Sigmoid colon (tissue), 7 donors: ENCODE results near the gene AZIN2. TPM values are rescaled to one million over a fixed set of nuclear protein-coding genes. Genes with fewer than 3 reads are reported as not detected.
A peak's percentile ranks its signal among the peaks of the same experiment; 100 is the strongest.

Source experiments
- DNase-seq: peaks from one replicate; pipeline ENCODE4 v3.0.0-alpha.2; 2019
- H3K27ac ChIP-seq, 4 donors: fragments of 200-600 bp; sonication (generic); one replicate each; pipeline ENCODE4 v1.5.1; 2016 to 2019; ENCODE audit warnings: mild to moderate bottlenecking in 1 of 4
- H3K27me3 ChIP-seq, 3 donors: fragments of 200-600 bp; sonication (generic); one replicate each; pipeline ENCODE4 v1.5.1; 2019; ENCODE audit warnings: mild to moderate bottlenecking in 1 of 3
- H3K36me3 ChIP-seq, 4 donors: fragments of 200-600 bp; sonication (generic); one replicate each; pipeline ENCODE4 v1.5.1; 2016 to 2019
- H3K4me1 ChIP-seq, 4 donors: fragments of 200-600 bp; sonication (generic); one replicate each; pipeline ENCODE4 v1.5.1; 2017 to 2019
- H3K4me3 ChIP-seq, 4 donors: fragments of 200-600 bp; sonication (generic); one replicate each; pipeline ENCODE4 v1.5.1; 2017 to 2019; ENCODE audit warnings: mild to moderate bottlenecking in 2 of 4, moderate library complexity in 1 of 4
- H3K9me3 ChIP-seq, 4 donors: fragments of 200-600 bp in 3 of 4; sonication (generic) in 3 of 4; one replicate each; pipeline versions ENCODE4 v1.5.1 to v1.6.1; 2013 to 2019
- CTCF ChIP-seq, 4 experiments: fragments of 450-650 bp in 3 of 4; fragments of 200-600 bp in 1 of 4; IDR thresholded peaks; one replicate each; pipeline ENCODE4 v1.5.1; 2016 to 2019; ENCODE audit warnings: antibody characterized with exemption in 4 of 4, mild to moderate bottlenecking in 3 of 4, moderate library complexity in 2 of 4
- EP300 ChIP-seq, 4 donors: sonication (generic); formaldehyde crosslinking; IDR thresholded peaks; one replicate each; pipeline ENCODE4 v1.6.1; 2017; ENCODE audit warnings: antibody characterized with exemption in 4 of 4
- POLR2A ChIP-seq, 2 donors: fragments of 450-650 bp; IDR thresholded peaks; one replicate each; pipeline ENCODE4 v1.6.1; 2016; ENCODE audit warnings: antibody characterized with exemption in 2 of 2, mild to moderate bottlenecking in 2 of 2, moderate library complexity in 2 of 2
- POLR2AphosphoS5 ChIP-seq, 4 donors: sonication (generic); formaldehyde crosslinking; IDR thresholded peaks; one replicate each; pipeline ENCODE4 v1.6.1; 2017; ENCODE audit warnings: antibody characterized with exemption in 4 of 4
- WGBS, 2 donors: extraction: QIAGEN DNeasy Blood & Tissue Kit; methylation state at CpG; one replicate each; pipeline ENCODE4 v1.1.7; 2013; 5-methylcytosine and 5-hydroxymethylcytosine counted together
- intact Hi-C: fragments of 100-400 bp; cut with DNase I; formaldehyde crosslinking; loops from one replicate; pipeline ENCODE4 v1.15.1; 2023
- polyA plus RNA-seq, 3 donors: library from polyadenylated mRNA; stranded (reverse); fragments of 200-250 nt; gene quantifications; one replicate each; pipeline ENCODE4 v1.2.3, GENCODE V29; 2013
- total RNA-seq, 4 donors: library from RNA; depleted of rRNA; stranded (reverse); fragments of >200 nt; gene quantifications; one replicate each; pipeline ENCODE4 v1.1.0, GENCODE V29; 2016
- donor health status: healthy with polysubstance abuse.
- donor health status: Bipolar disorder and iron deficiency.
- donor health status: healthy.

The AZIN2 gene
- total and polyA plus RNA-seq, 7 donors: 1.1 to 30.9 (median 2.5) TPM

- Histone ChIP-seq H3K4me3 (no peak overlapping the region), H3K36me3 (no peaks in the 10 kb centered on the region), H3K9me3 (no peaks in the 10 kb centered on the region), H3K27ac (no peak overlapping the region), H3K27me3 (no peaks in the 10 kb centered on the region), H3K4me1 (peaks cover 0 to 35% (median 27%) of the 10 kb centered on the region in 4 donors)
- 70 to 75% methylated on average over 9 of the region's 9 CpGs for WGBS, 2 donors
- TF ChIP-seq POLR2AphosphoS5 (IDR thresholded peaks at IDR 0.05) (no peak), EP300 (IDR thresholded peaks at IDR 0.05) (no peak), CTCF (IDR thresholded peaks at IDR 0.05) (no peak), POLR2A (IDR thresholded peaks at IDR 0.05) (no peak)
- DNase-seq: no peak
- intact Hi-C loops: no loop called here
Observed at GRCh38 chr1:33140153-33141149, 59.5 kb downstream of the AZIN2 start.

- 72 to 91% methylated on average over 2 of the region's 2 CpGs for WGBS, 2 donors
- H3K27ac ChIP-seq: no peak overlapping the region
- intact Hi-C loops: no loop called here
- no peak overlapping the region for H3K4me3 ChIP-seq
- peaks cover 0 to 43% (median 30%) of the 10 kb centered on the region in 4 donors for H3K4me1 ChIP-seq
- no peaks in the 10 kb centered on the region for H3K27me3 ChIP-seq
- no peaks in the 10 kb centered on the region for H3K9me3 ChIP-seq
- TF ChIP-seq CTCF (IDR thresholded peaks at IDR 0.05) (no peak), POLR2AphosphoS5 (IDR thresholded peaks at IDR 0.05) (no peak), EP300 (IDR thresholded peaks at IDR 0.05) (no peak), POLR2A (IDR thresholded peaks at IDR 0.05) (no peak)
- peaks cover 0 to under 1% (median 0%) of the 10 kb centered on the region in 4 donors for H3K36me3 ChIP-seq
- DNase-seq: no peak
Observed at GRCh38 chr1:33141216-33141615, 60.3 kb downstream of the AZIN2 start.

GRCh38 chr1:33141781-33142180 is 60.8 kb downstream of the AZIN2 start:
- no peak for DNase-seq
- peaks cover 0 to 48% (median 32%) of the 10 kb centered on the region in 4 donors for H3K4me1 ChIP-seq
- no peaks in the 10 kb centered on the region for H3K27me3 ChIP-seq
- H3K9me3 ChIP-seq: no peaks in the 10 kb centered on the region
- H3K36me3 ChIP-seq: peaks cover 0 to 6% (median 0%) of the 10 kb centered on the region in 4 donors
- TF ChIP-seq EP300 (IDR thresholded peaks at IDR 0.05): no peak
- TF ChIP-seq POLR2A (IDR thresholded peaks at IDR 0.05): no peak
- no peak for TF ChIP-seq POLR2AphosphoS5 (IDR thresholded peaks at IDR 0.05)
- TF ChIP-seq CTCF (IDR thresholded peaks at IDR 0.05): no peak
- no peak overlapping the region for H3K4me3 ChIP-seq
- intact Hi-C loops: no loop called here
- H3K27ac ChIP-seq: peak overlapping the region in 3 of 4 donors; percentile 38 to 77 (median 65)
- 72 to 76% methylated on average over 3 of the region's 3 CpGs for WGBS, 2 donors

DNA sequence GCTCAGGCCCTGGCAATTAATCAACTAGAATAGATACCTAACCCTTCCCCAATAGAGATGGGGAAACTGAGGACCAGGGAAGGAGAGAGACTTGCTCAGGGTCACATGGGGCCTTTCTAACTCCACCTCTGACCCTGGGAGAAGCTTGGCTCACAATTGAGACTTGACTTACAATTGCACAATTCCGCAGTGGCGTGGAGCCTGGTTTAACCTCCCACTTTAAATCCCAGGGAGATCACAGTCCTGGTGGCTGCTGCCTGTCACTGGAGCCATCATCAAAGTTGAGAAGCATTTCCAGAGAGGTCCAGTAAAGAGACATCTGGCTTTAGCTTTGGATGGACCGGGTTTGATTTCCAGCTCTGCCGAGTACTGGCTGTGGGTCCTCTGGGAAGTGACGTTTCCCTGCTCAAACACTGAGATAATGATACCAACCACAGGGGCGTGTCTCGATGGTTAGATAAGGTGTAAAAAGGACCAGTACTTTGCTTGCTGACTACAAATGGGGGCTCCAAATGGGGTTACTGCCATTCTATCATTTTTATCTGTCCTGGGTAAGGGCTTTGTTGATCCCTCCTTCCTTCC is 61.6 kb downstream of the AZIN2 start:
- peaks cover 0 to 49% (median 32%) of the 10 kb centered on the region in 4 donors for H3K4me1 ChIP-seq
- intact Hi-C loops: no loop called here
- DNase-seq: no peak
- H3K36me3 ChIP-seq: peaks cover 0 to 14% (median 2%) of the 10 kb centered on the region in 4 donors
- no peaks in the 10 kb centered on the region for H3K9me3 ChIP-seq
- no peaks in the 10 kb centered on the region for H3K27me3 ChIP-seq
- 50 to 73% methylated on average over 7 of the region's 7 CpGs for WGBS, 2 donors
- H3K27ac ChIP-seq: peak overlapping the region in 3 of 4 donors; percentile 38 to 77 (median 65)
- no peak overlapping the region for H3K4me3 ChIP-seq
- TF ChIP-seq POLR2A (IDR thresholded peaks at IDR 0.05) (no peak), POLR2AphosphoS5 (IDR thresholded peaks at IDR 0.05) (no peak), EP300 (IDR thresholded peaks at IDR 0.05) (no peak), CTCF (IDR thresholded peaks at IDR 0.05) (no peak)
